IPS DF 19.7 (cell line): ENCODE data around the gene BRD9.
"Not testable (repeated sequence)": the region's sequence is repeated elsewhere in the genome, so short reads cannot be mapped to it uniquely, and the experiment has no call there.

ENCODE experiments used
- DNase-seq: peaks from one replicate; pipeline ENCODE4 v3.0.0-alpha.2; 2013; ENCODE audit warnings: low read depth, low spot score

BRD9 gene

DNA sequence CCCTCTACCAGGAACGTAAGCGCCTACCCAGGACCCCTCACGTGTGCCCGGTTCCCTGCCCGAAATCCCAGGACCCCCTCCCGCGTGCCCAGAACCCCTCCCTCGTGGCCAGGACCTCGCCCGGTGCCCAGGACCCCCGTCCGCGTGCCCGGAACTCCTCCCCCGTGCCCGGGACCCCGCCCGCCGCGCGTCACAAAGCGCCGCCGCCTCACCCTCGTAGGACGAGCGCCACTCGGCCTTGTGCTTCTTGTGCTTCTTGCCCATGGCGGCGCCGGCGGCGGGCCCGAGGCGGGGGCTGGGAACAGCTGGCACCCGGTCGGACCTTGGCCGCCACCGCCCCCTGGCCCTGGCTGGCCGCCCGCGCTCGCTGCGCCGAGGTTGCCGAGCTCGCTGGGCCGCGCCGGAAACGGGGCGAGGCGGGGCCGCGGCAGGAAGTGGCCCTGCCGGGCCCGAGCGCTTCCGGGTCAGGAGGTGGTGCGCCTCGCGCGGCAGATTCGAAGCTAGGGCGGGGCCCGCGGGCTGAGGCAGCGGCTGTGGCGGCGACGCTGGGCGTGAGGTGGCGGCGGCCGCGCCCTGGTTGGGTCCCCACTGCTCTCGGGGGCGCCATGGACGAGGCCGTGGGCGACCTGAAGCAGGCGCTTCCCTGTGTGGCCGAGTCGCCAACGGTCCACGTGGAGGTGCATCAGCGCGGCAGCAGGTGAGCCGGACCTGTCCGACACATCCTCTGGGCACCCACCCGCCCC lies at the start of gene BRD9, which contains the start of gene TRIP13:
BRD9 (minus strand) TSS at position 408 of the 743 bp plus-strand sequence; CDS start at position 264, 144 bp downstream.
TRIP13 (plus strand) TSS at position 491 of the 743 bp plus-strand sequence; CDS start at position 606, 115 bp downstream.
- DNase-seq: peak; percentile 17

DNA sequence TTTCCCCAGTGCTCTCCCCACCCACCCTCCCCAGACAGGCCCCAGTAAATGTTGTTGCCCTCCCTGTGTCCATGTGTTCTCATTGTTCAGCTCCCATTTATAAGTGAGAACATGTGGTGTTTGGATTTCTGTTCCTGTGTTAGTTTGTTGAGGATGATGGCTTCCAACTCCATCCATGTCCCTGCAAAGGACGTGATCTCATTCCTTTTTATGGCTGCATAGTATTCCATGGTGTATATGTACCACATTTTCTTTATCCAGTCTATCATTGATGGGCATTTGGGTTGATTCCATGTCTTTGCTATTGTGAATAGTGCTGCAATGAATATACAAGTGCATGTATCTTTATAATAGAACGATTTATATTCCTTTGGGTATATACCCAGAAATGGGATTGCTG lies 48.1 kb upstream of the BRD9 start:
- DNase-seq: not testable (repeated sequence)

DNA sequence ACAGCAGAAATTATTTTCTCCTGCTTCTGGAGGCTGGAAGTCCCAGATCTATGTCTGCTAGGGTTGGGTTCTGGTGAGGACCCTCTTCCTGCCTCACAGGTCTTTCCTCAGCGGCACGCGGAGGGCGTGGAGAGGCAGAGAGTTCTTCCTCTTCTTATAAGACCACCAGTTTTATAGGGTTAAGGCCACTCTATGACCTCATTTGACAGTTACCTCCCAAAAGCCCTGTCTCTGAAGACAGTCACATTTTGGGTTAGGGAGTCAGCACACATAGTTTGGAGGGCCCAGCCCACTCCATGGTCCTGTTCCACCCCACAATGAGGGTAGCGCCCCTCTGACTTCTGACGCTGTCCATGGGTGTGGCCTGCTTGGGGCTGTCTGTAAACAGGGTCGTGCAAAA lies 46.8 kb upstream of the BRD9 start:
- no peak for DNase-seq

GRCh38 chr5:937151-937924 lies 44.7 kb upstream of the BRD9 start:
- DNase-seq: no peak

DNA sequence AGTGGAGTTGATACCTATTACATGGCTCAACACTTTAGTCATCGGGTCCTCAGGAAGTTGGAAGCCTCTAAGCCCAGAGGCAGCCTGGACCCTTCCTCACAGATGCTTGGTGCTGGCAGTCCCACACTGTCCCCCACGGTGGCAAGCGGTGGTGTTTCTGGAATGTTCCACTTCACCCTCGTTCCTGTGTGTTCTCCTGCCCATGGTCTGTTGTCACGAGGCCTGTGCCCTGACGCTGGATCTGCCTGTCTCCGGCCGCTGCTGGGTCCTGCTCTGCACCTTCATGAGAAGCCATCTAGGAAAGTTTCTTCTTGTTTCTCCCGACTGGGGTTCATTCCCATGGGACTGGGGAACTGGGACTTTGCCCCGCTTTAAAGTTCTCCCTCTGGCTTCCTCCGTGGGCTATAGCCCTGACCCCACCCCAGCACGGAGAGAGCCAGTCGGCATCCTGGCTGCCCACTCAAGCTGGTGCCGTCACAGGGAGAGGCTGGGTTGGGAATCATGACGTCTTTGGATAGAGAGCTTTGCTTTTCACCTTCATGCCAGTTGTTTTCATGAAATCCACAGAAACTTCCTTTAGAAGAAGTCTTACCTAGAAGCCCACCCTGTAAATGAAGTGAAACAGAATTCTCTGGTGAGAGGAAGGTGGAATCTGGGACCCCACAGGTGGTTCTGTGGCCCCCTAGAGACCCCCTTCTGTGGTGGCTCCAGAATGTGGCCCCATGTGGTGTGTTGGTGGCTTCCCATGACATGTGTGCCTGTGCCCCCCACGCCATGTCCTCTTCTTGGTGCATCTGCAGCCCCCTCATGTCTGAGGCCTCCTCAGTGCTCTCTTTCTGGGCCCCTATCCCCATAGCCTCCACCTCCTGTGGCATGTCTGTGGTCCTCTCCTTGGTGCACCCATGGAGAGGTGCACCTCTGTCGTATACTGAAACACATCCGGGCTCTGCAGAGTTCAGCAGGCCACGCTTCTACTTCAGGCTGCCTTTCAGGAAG lies 43.8 kb upstream of the BRD9 start:
- no peak for DNase-seq

- no peak for DNase-seq
Measured at GRCh38 chr5:935510-936084, 43.0 kb upstream of the BRD9 start.

GRCh38 chr5:934381-934967 lies 41.9 kb upstream of the BRD9 start:
- DNase-seq: not testable (repeated sequence)

DNA sequence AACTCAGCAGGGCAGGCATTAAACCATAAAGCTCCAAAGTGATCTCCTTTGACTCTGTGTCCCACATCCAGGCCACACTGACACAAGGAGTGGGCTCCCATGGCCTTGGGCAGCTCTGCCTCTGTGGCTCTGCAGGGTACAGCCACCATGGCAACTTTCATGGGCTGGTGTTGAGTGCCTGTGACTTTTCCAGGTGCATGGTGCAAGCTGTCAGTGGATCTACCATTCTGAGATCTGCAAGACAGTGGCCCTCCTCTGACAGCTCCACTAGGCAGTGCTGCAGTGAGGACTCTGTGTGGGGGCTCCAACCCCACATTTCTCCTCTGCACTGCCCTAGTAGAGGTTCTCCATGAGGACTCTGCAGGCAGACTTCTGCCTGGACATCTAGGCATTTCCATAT lies 41.4 kb upstream of the BRD9 start:
- DNase-seq: not testable (repeated sequence)

- DNase-seq: no peak
Measured at GRCh38 chr5:933251-933861, 40.8 kb upstream of the BRD9 start.

DNA sequence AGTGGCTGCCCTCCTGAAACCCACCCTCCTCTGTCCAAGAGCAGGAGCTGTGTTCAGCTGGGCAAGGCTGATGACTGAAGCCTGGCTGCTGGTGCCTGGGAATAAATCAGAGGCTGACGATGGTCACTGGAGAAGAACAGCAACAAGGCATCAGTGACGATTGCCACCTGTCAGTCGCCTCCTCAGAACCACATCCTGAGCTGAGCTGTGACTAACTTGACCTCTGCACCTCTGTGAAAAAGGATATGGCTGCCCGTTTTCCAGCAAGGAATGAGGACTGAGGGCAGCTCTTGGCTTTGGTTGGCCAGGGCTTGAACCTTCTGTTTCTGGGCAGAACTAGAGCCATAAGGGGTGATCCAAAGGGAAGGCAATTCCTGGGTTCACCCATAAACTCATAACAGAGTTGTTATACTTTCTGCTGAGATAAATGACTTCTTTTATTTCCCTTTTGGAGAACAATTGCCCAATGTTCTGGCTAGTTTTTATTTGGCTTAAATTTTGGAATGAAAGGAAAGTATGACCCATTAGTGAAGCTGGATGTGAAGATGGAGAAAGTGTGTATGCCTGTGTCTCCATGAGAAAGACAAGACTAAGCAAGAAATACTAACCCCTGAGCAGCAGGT lies 40.1 kb upstream of the BRD9 start:
- DNase-seq: no peak

- DNase-seq: no peak
Measured at GRCh38 chr5:932151-932627, 39.6 kb upstream of the BRD9 start.

DNA sequence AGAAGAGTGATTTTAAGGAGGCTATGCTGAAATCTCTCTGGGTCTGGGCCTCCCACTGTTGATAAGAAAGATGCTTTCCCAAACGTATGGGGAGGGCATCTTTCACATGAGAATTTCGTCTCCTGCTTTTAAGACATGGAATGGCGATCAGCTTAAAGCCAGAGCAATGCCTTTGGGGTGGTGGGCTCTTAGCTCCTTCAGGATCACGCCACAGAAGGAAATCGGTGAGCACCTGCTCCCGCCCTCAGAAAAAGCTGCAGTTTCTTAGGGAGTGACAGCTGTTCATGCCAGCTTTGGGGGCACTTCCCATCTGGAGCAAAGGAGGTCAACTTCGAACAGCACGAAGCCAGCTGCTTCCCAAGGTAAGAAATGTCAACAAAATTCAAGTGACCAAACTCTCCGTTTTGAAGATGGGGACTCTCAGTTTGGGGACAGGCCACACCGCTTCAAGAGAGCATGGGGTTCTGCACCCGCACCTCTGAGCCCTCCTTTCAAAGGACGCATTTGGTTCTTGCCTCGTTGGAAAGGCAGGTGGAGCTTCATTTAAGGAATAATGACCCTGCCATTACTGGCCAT lies 39.1 kb upstream of the BRD9 start:
- no peak for DNase-seq

DNA sequence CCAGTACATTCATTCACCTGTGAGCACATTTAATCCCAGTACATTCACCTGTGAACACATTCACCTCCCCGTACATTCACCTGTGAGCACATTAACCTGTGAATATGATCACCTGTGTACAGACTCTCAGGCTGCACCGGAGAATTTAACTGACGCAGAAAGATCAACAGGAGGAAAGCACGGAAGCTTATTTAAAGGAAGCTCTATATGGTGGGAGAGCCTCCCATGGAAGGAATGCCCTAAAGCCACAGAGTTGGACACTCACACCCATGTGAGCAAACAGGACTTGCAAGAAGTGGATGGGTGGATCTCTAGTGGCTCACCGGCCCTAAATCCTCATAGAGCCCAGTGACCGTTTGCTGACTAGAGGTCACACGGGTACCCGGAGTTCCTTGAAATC lies 38.3 kb upstream of the BRD9 start:
- DNase-seq: no peak

DNA sequence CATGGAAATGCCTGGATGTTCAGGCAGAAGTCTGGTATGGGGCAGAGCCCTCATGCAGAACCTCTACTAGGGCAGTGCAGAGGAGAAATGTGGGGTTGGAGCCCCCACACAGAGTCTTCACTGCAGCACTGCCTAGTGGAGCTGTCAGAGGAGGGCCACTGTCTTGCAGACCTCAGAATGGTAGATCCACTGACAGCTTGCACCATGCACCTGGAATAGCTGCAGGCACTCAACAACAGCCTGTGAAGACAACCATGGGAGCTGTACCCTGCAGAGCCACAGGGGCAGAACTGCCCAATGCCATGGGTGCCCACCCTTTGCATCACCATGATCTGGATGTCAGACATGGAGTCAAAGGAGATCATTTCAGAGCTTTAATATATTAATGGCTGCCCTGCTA lies 37.0 kb upstream of the BRD9 start:
- DNase-seq: no peak

DNA sequence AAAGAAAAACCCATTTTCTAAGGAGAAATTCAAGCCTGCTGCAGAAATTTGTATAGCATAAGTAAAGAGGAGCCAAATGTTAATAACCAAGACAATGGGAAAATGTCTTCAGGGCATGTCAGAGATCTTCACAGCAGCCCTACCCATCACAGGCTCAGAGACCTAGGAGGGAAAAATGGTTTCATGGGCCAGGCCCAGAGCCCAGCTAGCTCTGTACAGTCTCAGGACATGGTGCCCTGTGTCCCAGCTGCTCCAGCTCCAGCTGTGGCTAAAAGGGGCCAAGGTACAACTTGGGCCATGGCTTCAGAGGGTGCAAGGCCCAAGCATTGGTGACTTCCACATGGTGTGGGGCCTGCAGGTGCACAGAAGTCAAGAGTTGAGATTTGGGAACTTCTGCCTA lies 36.6 kb upstream of the BRD9 start:
- DNase-seq: not testable (repeated sequence)

DNA sequence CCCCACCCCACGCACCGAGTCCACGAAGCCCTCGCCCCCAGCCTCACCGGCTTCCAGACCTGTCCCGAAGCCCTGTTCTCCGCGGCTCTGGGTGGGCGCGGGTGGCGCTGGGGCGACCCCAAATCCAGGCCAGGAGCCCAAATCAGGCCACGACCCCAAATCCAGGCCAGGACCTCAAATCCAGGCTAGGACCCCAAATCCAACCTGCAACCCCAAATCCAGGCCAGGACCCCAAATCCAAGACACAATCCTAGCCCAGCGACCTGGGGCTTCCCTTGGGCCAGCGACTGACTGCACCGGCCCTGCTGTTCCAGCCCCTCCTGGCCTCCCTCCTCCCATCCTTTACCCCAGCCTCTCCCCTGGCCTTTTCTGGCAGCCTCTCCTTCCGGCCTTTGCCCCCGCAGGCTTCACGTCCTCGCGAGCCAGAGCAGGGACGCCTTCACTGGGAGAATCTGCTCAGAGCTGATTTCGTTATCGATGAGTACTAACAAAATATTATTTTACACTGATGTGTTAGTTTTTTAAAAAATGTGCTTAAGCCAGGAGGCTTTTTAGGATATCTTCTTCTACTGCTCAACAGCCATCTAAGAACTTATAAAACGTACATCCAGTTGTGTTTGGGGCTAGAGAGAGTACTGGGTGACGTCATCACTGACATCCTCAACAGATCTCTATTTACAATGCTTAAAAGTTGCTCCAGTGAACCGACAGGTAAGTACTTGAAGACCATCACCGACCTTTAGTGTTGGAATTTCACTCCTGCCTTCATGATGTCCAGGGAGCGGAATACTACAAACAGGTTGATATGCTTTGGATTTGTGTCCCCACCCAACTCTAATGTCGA lies 34.8 kb upstream of the BRD9 start:
- DNase-seq: no peak

- no peak for DNase-seq
Measured at GRCh38 chr5:926417-927171, 34.0 kb upstream of the BRD9 start.
